HG03432 (cell line): ENCODE measurements around the gene SOCS3.
"Not testable (repeated sequence)": the region's sequence is repeated elsewhere in the genome, so short reads cannot be mapped to it uniquely, and the experiment has no call there.

Experiments used
- ATAC-seq: cut with Tn5 transposase; IDR thresholded peaks from one replicate; pipeline ENCODE4 v1.9.1; 2021; ENCODE audit warnings: mild to moderate bottlenecking, moderate library complexity; ENCODE audit not compliant: unreplicated experiment

Gene SOCS3

GRCh38 chr17:78335209-78335608, 24.7 kb downstream of the SOCS3 start:
- no peak for ATAC-seq

DNA sequence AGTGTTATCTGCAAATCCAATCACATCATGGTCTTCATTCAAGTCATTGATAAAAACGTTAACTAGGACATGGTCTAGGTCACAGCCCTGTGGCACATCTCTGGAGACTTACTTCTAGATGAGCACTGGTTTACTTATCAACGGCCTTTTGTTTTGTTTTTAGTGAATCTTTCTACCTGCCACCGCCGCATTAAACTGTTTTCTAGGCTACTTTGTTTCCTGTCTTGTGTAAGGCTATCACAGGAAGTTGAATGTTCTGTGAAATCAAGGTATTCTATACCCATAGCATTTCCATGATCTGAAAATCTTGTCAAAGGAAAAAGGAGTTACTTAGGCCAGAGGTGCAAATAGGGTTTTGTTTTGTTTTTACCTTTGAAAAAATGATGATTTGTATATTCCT, 26.9 kb downstream of the SOCS3 start:
- ATAC-seq, result no peak

GRCh38 chr17:78331355-78331754, 28.5 kb downstream of the SOCS3 start:
- ATAC-seq, result not testable (repeated sequence)

- ATAC-seq, result no peak
Observed at GRCh38 chr17:78330570-78331224, 29.2 kb downstream of the SOCS3 start.

DNA sequence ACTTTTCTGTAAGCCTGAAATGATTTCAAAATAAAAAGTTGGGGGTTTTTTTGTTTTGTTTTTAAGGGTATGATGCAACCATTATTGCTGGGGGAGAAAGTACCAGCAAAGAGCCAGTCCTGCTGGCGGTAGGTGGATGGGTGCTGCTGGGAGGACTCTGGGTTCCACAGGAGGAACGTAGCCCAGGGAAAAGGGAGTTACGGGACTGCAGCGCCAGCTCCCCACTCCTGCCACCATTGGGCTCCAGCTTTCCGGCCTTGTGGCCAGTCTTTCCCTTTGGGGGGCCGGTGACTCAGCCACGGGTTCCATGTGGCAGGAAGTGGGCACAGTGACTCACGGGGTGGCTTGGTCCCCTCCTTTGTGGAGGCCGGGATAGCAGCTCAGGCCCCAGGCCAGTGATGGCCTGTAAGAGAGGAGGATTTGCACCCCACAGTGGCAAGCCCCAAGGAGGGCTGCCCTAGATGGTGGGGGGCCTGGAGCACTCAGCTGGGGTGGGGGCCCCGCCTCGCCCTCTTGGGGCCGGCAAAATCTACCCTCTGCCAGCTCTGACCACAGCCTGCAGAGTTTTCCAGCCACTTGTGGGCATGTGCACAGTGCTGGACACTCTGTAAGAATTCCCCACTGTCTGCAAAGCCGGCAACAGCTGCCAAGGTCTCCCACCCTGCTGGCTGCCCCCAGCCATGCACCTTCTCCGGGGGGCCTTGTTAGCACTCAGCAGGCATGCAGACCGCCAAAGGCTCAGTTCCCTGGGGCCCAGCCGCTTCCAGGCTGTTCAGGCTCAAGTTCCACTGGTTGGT, 30.4 kb downstream of the SOCS3 start:
- no peak for ATAC-seq

DNA sequence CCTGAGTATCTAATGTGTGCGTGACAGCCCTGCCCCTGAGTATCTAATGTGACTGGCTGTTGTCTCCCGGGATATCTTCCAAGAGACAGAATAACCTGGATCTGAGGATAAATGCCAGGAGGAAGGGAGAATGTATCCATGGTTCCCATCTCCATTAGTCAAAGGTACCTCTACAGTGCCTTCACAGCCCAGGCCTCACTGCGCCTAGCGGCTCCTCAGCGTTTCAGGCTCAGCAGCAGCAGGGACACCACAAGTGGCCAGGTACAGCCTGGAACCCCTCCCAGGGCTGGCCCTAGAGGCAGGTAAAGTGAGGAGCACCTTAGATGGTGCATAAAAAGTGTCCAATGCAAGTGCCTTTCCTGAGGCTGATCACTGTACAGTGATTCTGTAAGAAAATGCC, 32.0 kb downstream of the SOCS3 start:
- ATAC-seq, result no peak

DNA sequence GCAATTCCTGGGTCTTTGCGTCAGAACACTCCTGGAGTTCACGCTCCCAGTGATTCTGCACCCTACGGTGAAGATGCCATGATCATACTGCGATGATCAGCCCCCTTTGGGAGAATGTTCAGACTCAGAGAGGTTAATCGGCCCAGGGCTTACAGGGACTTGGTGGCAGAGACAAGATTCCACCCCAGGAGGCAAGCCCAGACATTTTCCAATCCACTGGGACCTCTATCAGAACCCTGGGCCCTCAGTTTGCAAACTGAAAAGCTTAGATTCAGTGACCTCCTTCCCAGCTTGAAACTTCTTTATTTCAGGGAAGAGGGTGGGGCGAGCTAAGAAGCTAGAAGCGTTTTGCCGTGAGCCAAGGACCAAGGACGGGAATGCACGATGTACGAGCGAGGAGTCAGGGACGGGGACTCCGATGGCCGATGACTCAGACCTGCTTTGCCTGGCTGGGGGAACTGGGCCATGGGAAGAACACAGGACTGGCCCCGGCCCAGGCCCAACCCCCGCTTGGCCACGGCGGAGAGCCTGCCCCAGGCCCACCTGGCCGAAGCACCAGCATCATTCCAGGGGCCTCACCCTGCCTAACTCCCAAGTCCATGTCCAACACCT, 34.7 kb downstream of the SOCS3 start:
- ATAC-seq, result no peak

- ATAC-seq, result no peak
Observed at GRCh38 chr17:78324391-78325075, 35.3 kb downstream of the SOCS3 start.

- ATAC-seq, result no peak
Observed at GRCh38 chr17:78323826-78324390, 36.0 kb downstream of the SOCS3 start.

DNA sequence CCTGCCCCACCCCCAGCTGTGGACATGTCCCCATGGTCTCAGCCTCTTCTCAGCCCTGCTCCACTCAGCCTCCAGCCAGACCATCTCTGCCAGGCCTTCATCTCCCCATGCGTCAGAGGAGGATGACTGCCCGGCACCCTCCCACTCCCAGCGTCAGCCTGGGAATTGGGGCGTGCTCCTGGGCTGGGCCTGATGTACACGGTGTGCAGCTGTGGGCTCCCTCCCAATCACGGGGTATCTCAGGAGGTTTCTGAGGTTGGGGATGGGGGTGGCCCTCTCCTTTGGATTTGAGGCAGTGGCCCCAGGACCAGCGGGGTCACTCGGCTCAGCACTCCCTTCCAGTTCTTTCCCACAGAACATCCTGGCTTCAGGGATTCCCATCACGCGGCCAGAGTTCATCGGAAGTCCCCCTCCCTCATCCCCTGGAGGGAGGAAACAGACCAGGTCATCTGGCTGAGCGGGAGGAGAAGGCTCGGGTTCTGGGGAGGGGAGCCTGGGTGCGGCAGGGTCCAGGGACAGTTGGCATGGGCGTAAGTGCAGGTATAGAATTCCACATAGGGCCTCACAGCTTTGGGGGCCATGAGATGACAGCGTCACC, 36.9 kb downstream of the SOCS3 start:
- ATAC-seq, result no peak

DNA sequence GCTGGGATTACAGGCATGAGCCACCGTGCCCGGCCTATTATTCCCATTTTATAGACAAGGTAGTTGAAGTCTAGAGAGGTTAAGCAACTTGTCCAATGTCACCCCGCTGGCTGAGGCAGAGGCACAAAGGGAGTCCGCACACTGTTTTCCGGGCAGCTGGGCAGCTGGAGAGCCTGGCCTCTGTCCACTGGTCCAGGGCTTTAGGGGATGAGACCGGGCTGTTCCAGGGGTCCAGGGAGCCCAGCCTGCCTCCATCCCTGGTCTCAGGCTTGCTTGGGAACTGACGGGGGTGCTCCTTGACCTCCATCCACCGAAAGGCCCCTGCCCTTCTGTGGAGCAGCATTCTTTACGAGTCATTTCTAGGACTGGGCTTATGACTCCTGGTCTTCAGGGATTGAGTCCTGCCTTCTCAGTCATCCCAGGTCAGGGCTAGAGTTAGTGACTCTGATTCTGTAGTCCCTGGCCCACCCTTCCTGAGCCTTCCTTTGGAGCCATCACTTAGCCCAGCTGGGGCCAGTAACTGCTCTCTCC, 37.5 kb downstream of the SOCS3 start:
- ATAC-seq, result no peak

GRCh38 chr17:78318843-78319242, 41.0 kb downstream of the SOCS3 start:
- ATAC-seq, result no peak

GRCh38 chr17:78318407-78318806, 41.5 kb downstream of the SOCS3 start:
- no peak for ATAC-seq

DNA sequence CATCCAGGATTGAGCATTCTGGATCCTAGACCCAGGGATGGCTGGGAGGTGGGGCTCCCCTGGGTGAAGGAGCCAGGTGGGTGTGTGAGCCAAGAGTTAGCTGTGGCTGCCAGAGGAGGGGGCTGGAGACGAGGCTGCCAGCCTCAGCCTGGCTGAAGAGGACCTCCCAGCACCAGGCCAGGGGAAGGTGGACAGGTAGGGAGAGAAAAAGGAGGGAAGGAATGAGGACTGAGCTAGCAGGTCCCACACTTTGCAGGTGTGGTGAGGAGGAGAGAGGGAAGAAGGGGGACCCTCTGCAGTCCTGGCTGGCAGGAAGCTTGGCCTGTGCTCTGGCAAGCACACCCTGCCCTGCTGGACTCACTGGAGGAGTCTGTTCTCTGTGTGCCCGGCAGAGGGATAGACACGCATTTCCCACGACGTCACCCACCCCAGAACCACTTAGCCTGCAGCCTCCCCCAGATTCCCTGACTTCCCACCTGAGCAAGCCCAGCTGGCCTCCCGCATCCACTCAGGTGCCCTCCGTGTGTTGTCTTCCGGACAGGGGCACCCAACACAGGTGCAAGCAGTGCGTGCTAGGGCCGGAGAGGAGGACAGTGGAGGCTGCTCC, 42.0 kb downstream of the SOCS3 start:
- no peak for ATAC-seq

DNA sequence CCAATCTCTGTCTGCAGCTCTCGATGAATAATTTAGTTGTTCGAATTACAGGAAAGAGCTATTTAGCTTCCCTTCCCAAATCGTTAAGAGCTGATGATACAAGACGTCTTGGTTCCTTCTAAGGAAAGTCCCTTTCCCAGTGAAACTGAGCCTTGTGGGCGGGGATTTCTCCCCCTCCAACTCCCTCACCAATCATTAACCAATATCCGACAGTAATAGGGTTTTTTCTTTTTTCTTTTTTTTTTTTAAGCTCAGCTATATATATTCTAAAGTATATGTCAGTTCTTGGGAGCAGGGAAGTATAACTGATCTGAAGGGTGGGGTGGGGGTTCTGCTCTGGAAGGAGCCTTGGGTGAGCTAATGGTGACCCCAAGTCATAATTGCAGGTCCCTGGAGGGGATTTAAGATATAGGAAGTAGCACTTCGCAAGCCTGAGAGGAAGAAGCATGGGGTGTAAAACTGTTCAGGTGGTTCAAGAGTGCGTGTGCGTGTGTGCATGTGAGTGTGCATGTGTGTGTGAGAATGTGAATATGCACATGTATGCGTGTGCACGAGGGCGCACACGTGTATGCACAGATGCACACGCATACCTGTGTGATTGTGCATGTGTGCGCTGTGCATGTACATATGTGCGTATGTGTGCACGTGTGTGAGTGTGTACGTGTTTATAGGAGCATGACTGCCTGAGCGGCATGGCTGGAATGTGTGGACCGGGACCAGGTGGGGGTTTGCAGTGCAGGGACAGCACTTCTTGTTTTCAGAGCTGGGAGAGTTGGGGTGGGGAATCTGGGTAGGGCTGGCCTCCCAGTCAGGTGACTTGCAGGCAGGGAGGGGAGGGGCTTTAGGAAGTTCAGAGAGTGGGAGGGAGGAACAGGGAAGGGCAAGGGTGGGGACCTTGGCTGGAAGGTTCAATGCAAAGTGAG, 42.7 kb downstream of the SOCS3 start:
- no peak for ATAC-seq

GRCh38 chr17:78316115-78316866, 43.6 kb downstream of the SOCS3 start:
- no peak for ATAC-seq

- ATAC-seq, result no peak
Observed at GRCh38 chr17:78315355-78316114, 44.3 kb downstream of the SOCS3 start.
